Measurements from ENCODE around the gene HOXA6. TPM values are rescaled to one million over a fixed set of nuclear protein-coding genes. Genes with fewer than 3 reads are reported as not detected.

The HOXA6 gene
- total RNA-seq, 2 experiments from 2014 or later: not detected

DNA sequence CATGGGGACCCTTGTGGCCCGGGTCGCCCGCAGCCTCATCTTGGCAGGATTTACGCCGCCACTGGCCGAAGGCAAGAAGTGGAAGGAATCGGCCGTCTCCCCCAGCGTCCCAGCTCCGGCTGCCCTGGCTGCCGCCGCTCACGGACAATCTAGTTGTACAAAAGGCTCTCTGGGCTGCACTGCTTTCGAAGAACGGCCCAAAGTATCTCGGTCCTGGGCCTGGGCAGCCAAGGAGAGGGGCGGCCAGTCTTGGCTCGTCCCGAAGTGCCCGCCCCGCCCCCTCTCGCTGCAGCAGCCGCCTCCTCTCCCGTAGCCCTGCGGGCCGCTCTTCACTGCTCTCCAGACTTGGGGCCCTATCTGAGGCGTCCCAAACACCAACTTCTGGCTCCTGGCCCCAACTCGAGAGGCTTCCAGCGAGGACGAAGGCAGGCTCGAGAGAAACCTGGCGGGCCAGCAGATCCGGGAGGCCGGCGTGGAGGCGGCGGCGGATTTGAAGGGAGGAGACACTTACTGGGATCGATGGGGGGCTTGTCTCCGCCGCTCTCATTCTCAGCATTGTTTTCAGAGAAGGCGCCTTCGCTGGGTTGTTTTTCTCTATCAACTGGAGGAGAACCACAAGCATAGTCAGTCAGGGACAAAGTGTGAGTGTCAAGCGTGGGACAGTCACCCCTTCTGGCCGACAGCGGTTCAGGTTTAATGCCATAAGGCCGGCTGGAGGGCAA lies 17.0 kb upstream of the HOXA6 start:
- peaks cover 0 to 66% of the 10 kb centered on the region in 2 experiments for H3K9me3 ChIP-seq (ENCODE audit: control insufficient read depth in 1 of 2, insufficient read depth in 1 of 2, low read length in 2 of 2)
- Mint-ChIP-seq H3K36me3 (ENCODE audit: low read depth) (peaks cover 4% of the 10 kb centered on the region), H3K27ac (peak overlapping the region; percentile 0), H3K9me3 (no peaks in the 10 kb centered on the region), H3K27me3 (peaks cover 90% of the 10 kb centered on the region), H3K4me1 (ENCODE audit: low read depth) (peaks cover 47% of the 10 kb centered on the region), H3K4me3 (peak overlapping the region; percentile 56)
- H3K36me3 ChIP-seq (ENCODE audit: insufficient read depth, low read length): no peaks in the 10 kb centered on the region
- no peak overlapping the region for H3K27ac ChIP-seq (ENCODE audit: low read depth in 1 of 2, low read length in 2 of 2)
- DNase-seq (peak in 1 of 14 experiments; percentile 31), ATAC-seq (ENCODE audit: poor library complexity) (no peak)
- POLR2A ChIA-PET: interaction anchor here (1.3 kb wide), 1 partner anchor 26 kb away, joined by 3 read pairs; no protein-coding TSS in a partner anchor
- H3K4me1 ChIP-seq (ENCODE audit: insufficient read depth, low read length): peaks cover 66% of the 10 kb centered on the region
- no peak overlapping the region for H3K4me3 ChIP-seq (ENCODE audit: low read length)
- intact Hi-C loops (cut with DNase I, micrococcal nuclease): loop anchor here (5.0 to 10.0 kb wide), 6 partner anchors 497 to 1312 kb away; partner anchors contain the start of gene SNX10 (in 1 of the 2)
- CTCF ChIA-PET: interaction anchor here (2.5 kb wide), 1 partner anchor 14 kb away, joined by 6 read pairs; no protein-coding TSS in a partner anchor
- TF ChIP-seq, protein P1, sequence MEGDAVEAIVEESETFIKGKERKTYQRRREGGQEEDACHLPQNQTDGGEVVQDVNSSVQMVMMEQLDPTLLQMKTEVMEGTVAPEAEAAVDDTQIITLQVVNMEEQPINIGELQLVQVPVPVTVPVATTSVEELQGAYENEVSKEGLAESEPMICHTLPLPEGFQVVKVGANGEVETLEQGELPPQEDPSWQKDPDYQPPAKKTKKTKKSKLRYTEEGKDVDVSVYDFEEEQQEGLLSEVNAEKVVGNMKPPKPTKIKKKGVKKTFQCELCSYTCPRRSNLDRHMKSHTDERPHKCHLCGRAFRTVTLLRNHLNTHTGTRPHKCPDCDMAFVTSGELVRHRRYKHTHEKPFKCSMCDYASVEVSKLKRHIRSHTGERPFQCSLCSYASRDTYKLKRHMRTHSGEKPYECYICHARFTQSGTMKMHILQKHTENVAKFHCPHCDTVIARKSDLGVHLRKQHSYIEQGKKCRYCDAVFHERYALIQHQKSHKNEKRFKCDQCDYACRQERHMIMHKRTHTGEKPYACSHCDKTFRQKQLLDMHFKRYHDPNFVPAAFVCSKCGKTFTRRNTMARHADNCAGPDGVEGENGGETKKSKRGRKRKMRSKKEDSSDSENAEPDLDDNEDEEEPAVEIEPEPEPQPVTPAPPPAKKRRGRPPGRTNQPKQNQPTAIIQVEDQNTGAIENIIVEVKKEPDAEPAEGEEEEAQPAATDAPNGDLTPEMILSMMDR (IDR thresholded peaks at IDR 0.05): no peak
- H3K27me3 ChIP-seq (ENCODE audit: control insufficient read depth in 1 of 2, insufficient read depth in 2 of 2, low read length in 2 of 2): peaks cover 83 to 96% of the 10 kb centered on the region in 2 experiments

DNA sequence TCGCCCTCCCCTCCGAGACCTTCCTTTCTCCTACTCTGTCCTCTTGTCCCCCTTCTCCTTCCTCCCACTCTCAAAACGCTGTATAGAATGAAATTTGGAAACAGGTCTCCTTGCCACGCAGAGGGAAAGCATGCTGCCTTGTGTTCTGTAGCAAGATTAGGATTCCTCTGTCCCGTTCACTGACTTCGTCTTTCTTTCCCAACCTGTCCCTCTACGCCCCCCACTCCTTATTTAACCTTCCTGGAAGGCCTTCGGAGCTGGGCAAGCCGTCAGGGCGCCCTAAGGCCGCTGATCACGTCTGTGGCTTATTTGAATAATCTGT lies 16.4 kb upstream of the HOXA6 start:
- H3K36me3 Mint-ChIP-seq (ENCODE audit: low read depth): peaks cover 4% of the 10 kb centered on the region
- H3K9me3 ChIP-seq (ENCODE audit: control insufficient read depth in 1 of 2, insufficient read depth in 1 of 2, low read length in 2 of 2): peaks cover 0 to 64% of the 10 kb centered on the region in 2 experiments
- ATAC-seq (ENCODE audit: poor library complexity): no peak
- H3K36me3 ChIP-seq (ENCODE audit: insufficient read depth, low read length): no peaks in the 10 kb centered on the region
- no peak overlapping the region for H3K4me3 ChIP-seq (ENCODE audit: low read length)
- ChIA-PET CTCF (interaction anchor here (2.2 to 3.7 kb wide), 3 partner anchors 13 to 794 kb away, joined by 6 to 22 read pairs (median 13); no protein-coding TSS in a partner anchor), POLR2A (no interaction called here)
- peak overlapping the region; percentile 1 for H3K4me3 Mint-ChIP-seq
- H3K27me3 Mint-ChIP-seq: peaks cover 93% of the 10 kb centered on the region
- peaks cover 47% of the 10 kb centered on the region for H3K4me1 Mint-ChIP-seq (ENCODE audit: low read depth)
- H3K9me3 Mint-ChIP-seq: no peaks in the 10 kb centered on the region
- H3K4me1 ChIP-seq (ENCODE audit: insufficient read depth, low read length): peaks cover 60% of the 10 kb centered on the region
- TF ChIP-seq, protein P1 (IDR thresholded peaks at IDR 0.05): no peak
- peak overlapping the region; percentile 0 for H3K27ac Mint-ChIP-seq
- H3K27ac ChIP-seq (ENCODE audit: low read depth in 1 of 2, low read length in 2 of 2): no peak overlapping the region
- intact Hi-C loops (cut with DNase I, micrococcal nuclease): loop anchor here (5.0 to 10.0 kb wide), 6 partner anchors 497 to 1312 kb away; partner anchors contain the start of gene SNX10 (in 1 of the 2)
- no peak for DNase-seq
- peaks cover 85 to 96% of the 10 kb centered on the region in 2 experiments for H3K27me3 ChIP-seq (ENCODE audit: control insufficient read depth in 1 of 2, insufficient read depth in 2 of 2, low read length in 2 of 2)

DNA sequence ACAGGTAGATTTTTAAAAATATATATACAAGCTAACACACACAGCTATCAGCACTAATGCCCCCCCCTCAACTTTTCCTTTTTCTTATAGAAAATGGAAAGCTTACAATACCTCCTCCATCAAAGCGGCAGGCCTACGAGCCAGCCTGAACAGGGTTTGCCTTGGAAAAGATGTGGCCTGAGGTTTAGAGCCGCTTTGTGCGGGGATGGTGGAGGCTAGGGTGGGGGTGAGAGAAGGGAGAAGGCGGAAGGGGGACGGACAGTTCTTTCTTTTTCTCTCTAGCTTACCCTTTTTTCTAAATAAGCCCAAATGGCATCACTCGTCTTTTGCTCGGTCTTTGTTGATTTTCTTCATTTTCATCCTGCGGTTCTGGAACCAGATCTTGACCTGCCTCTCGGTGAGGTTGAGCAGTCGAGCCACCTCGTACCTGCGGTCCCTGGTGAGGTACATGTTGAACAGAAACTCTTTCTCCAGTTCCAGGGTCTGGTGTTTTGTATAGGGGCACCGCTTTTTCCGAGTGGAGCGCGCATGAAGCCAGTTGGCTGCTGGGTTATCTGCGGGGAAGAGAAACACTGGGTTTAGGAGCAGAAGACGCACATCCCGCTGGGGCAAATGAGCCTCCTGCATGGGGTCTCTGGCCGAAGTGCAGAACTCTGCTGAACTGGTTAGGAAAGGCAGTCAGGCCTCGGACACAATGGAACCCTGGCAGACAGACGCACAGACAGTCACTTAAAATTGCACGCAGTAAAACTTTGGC lies 15.9 kb upstream of the HOXA6 start:
- no peak for ATAC-seq (ENCODE audit: poor library complexity)
- peaks cover 59% of the 10 kb centered on the region for H3K4me1 ChIP-seq (ENCODE audit: insufficient read depth, low read length)
- H3K4me3 Mint-ChIP-seq: peak overlapping the region; percentile 57

More for the DNA sequence above, 15.9 kb upstream of the HOXA6 start:
- Histone ChIP-seq H3K27me3 (ENCODE audit: control insufficient read depth in 1 of 2, insufficient read depth in 2 of 2, low read length in 2 of 2) (peaks cover 85 to 96% of the 10 kb centered on the region in 2 experiments), H3K4me3 (ENCODE audit: low read length) (no peak overlapping the region), H3K27ac (ENCODE audit: low read depth in 1 of 2, low read length in 2 of 2) (no peak overlapping the region), H3K36me3 (ENCODE audit: insufficient read depth, low read length) (no peaks in the 10 kb centered on the region), H3K9me3 (ENCODE audit: control insufficient read depth in 1 of 2, insufficient read depth in 1 of 2, low read length in 2 of 2) (peaks cover 0 to 62% of the 10 kb centered on the region in 2 experiments)
- Mint-ChIP-seq H3K9me3 (no peaks in the 10 kb centered on the region), H3K27me3 (peaks cover 93% of the 10 kb centered on the region), H3K4me1 (ENCODE audit: low read depth) (peaks cover 46% of the 10 kb centered on the region), H3K36me3 (ENCODE audit: low read depth) (peaks cover 4% of the 10 kb centered on the region), H3K27ac (no peak overlapping the region)
- ChIA-PET POLR2A (no interaction called here), CTCF (interaction anchor here (0.7 to 3.7 kb wide), 6 partner anchors 13 to 1271 kb away, joined by 3 to 51 read pairs (median 10); no protein-coding TSS in a partner anchor)
- intact Hi-C loops (cut with DNase I, micrococcal nuclease): loop anchor here (5.0 to 10.0 kb wide), 6 partner anchors 496 to 1311 kb away; partner anchors contain the start of gene SNX10 (in 1 of the 2)
- peak in 3 of 14 experiments; percentile 2 to 28 (median 11) for DNase-seq
- TF ChIP-seq, protein P1 (IDR thresholded peaks at IDR 0.05): no peak

Measured in CD4-positive, alpha-beta T cell (primary cell).